Lower leg skin (tissue), 3 donors: ENCODE results near the gene PABPN1.

Experiments
- CTCF ChIP-seq, 3 donors: fragments of 450-650 bp; IDR thresholded peaks; one replicate each; pipeline ENCODE4 v1.5.1; 2016; ENCODE audit warnings: antibody characterized with exemption in 3 of 3, mild to moderate bottlenecking in 3 of 3, moderate library complexity in 2 of 3
- POLR2A ChIP-seq, 2 donors: fragments of 450-650 bp; IDR thresholded peaks; one replicate each; pipeline ENCODE4 v1.6.1; 2016 to 2017; ENCODE audit warnings: antibody characterized with exemption in 2 of 2, mild to moderate bottlenecking in 1 of 2, moderate library complexity in 1 of 2

- TF ChIP-seq POLR2A (IDR thresholded peaks at IDR 0.05) (no peak), CTCF (IDR thresholded peaks at IDR 0.05) (no peak)
Observed at GRCh38 chr14:23323838-23324454, 2.7 kb downstream of the PABPN1 start.
